Activated naive CD4-positive, alpha-beta T cell (primary cell): ENCODE data around the gene KLHL35.
"Not testable (repeated sequence)": the region's sequence is repeated elsewhere in the genome, so short reads cannot be mapped to it uniquely, and the experiment has no call there.

Experiments used
- DNase-seq, 4 experiments: peaks; one replicate each; lab custom pipeline; 2025; lab: John Stamatoyannopoulos, UW

The KLHL35 gene

DNA sequence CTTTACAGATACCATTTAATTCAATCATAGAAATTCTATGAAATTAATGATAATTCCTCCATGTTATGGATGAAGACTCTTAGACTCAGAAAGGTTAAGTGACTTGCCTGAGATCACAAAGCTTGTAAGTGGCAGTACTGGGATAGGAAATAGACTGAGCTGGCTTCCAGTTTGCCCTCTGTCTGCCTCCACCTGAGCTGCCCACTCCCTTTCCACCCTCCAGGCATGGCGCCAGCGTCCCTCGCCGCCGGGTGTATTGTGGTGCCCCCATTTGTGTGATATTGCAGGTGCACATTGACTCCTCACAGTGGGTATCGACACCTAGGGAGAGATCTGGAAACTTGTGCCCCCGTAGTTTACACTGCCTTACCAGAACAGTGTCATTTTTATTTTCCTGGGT is 43.1 kb downstream of the KLHL35 start:
- DNase-seq: no peak

DNA sequence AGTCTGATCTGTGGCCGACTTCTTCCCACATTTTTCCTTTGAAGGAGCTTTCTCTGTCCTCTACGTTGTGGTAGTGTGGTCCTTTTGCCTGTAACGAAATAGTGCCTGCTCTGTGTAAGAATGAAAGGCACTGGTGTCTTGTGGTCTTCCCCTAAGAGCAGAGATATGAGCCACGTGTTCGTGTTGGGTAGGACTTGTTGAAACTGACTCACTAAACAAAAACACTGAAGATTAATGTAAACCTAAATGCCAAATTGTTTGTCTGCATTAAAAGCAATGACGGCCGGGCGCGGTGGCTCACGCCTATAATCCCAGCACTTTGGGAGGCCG is 43.8 kb downstream of the KLHL35 start:
- no peak for DNase-seq

DNA sequence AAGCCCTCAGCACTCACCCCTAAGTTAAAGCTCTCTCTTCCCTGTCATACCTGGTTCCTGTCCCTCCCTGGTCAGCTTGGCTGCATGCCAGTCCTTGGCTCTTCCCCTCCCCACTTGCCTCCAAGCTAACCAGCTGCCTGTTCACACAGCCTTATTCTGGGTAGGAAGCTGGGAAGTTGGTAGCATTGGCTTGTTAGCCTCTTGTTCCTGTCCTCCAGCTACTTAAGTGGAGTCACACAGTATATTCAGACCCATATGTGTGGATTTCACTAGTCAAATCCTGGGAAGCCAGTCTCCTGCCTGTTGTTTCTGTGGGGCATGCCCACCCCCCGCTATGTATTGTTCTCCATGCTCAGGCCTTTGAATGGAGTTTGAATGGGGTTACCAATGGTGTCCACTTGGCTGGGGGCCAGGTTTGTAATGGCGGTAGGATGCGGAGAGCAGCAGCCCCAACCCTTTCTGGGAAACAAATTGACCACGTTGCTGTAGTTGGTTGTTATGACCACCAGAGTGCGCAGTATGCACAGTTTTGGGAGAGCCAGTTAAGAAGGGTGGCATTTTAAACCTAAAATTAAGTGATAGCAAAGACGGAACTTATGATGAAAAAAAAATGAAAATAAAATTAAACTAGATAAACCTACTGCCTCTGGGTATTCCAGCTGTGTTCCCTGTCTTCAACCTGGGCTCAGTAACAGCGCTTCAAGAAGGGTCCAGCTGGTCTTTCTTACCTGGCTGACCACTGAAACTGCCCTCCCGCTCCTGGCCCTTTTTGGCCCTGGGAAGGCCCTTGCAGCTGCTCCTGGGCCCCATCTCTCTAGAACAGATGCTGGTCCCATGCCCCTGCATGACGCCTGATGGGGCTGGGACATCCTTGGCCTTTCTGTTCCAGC is 44.4 kb downstream of the KLHL35 start:
- peak in 2 of 4 experiments; percentile 32 to 40 for DNase-seq

DNA sequence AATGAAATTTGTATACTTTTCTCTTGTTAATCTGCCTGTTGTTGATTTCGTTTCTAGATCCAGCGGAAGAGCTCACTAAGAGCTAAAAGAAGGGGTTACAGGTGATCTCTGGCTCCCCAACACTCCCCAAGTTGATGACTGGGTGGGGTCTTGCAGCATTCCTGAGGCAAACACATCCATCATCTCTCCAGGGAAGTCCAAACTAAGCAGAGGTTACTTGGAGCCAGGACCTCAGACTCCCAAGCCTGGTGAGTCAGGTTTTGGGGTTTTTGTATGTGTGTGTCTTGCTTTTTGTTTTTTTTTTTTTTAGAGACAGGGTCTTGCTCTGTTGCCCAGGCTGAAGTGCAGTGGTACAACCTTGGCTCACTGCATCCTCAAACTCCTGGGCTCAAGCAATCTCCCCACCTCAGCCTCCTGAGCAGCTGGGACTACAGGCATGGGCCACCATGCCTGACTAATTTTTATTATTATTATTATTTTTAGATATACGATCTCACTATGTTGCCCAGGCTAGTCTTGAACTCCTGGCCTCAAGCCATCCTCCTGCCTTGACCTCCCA is 45.2 kb downstream of the KLHL35 start:
- DNase-seq: no peak

DNA sequence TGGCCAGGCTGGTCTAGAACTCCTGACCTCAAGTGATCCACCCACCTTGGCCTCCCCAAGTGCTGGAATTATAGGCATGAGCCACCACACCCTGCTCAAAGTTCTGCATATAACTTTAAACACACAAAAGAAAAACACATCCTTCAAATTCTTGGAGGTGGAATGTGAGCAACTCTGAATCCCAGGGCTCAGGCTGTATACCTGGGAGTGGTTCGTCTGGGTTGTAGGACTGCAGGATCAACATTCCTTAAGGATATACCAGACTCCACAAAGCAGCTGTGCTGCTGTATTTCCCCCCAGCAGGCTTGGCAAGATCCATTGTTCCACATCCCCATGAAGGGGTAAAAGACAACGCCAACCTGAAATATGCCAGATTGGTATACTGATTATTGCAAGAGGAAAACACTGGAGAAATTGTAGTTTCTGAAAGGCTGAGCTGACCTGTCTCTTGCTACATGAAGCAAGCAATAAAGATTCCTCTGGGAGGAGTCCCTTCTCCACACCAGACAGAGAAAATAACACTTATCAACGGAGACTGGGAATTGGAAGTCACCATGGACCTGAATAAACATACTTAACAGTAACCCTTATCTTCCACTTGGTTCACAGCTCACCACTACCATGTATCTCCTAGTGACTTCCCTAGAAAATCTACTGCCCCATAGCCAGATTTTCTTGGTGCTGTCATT is 45.9 kb downstream of the KLHL35 start:
- DNase-seq: no peak

DNA sequence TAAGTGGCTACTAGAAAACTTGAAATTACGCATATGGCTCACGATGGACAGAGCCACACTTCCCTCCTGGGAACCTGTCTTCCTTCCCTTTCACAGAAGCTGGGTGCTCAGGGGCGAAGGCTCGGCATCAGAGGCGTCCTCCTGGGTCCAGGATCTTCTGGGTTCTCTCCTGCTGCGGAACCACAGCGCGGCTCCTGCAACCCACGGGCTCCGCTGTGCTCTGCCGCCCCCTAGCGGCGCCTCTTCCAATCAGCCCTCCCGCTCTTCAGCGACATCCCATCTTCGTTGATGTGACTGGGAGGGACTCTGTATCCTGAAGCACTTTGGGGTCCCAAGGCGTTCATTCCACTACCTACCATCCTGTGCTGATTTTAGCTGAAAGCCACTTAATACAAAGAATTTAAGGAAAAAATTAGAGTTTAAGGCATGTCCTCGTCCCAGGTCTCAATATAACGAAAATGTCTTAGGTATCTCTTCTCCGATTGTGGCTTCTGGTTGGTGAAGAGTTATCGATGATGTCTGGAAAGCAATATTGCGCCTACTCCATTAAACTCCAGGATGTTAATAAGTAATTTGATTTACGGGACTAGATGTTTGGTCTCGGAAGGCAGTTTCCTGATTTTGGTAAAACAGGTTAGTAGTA is 48.4 kb downstream of the KLHL35 start:
- peak; percentile 42 to 75 (median 62) for DNase-seq

DNA sequence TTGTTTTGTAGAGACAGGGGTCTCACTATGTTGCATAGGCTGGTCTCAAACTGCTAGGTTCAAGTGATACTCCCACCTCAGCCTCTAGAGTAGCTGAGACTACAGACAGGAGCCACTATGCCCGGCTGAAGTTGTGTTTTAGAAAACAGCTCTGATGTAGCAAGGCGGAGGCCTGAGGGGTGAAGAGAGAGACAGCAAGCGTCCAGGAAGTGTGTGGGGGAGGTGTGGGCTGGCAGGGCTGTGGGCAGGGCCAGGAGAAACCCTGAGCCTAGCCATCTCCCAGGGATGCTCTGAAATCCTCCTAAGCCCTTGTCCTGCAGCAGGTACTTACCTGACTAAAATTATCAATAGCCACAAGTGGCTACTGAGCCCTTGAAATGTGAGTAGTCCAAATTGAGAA is 49.8 kb downstream of the KLHL35 start:
- DNase-seq: peak in 2 of 4 experiments; percentile 9 to 21

DNA sequence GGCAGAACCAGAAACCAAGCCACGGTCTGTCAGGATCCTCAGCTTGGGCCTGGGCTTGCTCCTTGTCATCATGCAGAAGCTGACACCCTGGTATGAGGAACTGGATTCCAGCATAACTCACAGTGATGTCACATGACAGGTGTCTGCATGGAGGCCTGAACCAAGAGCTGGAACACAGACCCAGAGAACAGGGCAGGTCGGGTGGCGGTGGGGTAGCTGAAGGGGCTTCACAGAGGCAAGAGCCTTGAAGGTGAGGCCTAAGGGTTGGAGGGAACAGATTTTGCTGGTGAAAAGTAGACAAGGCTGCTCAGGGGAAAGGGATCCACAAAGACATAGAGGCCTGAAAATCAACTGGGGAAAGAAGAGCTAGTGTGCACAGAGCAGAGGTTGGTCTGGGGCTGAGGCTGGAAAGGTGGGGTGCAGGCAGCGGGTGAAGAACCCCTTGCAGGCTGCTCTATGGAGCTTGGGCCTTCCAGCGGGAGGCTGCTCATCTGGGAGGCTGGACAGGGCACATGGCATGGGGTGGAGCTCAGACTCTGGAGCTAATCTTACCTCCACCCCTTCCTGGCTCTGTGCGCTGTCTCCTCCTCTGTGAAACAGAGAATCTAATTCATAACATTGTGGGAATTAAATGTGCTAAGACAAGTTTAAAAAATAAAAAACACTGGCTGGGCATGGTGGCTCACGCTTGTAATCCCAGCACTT is 52.1 kb downstream of the KLHL35 start:
- DNase-seq: no peak

DNA sequence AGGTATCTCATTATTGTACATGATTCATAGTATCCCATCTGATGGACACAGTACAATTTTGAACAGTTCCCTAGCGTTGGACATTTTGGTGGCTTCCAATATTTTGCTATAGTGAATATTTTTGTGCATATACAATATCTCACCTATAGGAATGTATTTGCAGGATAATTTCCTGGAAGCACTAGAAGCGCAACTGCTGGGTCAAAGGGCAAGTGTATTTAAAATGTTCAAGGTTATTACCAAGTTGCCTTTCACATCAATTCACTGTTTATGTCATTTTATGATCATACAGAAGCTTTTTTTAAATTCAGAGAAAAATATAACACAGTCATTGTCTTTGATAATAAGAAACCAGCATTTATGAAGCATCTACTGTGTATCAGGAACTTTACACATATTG is 52.8 kb downstream of the KLHL35 start:
- DNase-seq: no peak

DNA sequence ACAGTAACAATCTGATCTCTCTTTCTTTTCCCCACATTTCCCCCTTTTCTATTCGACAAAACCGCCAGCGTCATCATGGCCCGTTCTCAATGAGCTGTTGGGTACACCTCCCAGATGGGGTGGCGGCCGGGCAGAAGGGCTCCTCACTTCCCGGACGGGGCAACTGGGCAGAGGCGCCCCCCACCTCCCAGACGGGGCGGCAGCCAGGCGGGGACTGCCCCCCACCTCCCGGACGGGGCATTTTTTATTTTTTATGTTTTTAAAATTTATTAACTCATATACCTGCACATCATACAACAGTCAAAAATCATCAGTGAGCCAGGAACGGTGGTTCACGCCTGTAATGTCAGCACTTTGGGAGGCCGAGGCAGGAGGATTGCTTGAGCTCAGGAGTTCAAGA is 54.2 kb downstream of the KLHL35 start:
- DNase-seq: not testable (repeated sequence)

DNA sequence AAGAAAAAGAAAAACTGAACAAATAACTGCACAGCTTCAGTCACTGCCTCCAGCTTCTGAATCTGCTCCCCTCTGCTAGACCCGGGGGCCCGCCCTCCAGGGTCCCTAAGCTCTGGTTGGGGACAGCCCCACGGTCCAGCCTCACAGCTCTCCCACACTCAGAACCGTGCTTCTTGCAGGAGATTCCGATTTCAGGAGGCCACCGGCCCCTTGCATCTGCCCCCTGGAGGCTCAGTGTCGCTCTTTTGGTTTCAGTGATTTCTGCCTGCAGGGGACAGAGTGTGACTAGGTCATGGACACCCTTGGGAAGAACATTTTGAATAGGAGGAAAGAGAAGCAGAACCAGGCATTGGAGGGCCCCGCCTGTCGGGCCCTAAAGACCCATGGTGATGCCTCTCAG is 56.8 kb downstream of the KLHL35 start:
- no peak for DNase-seq

DNA sequence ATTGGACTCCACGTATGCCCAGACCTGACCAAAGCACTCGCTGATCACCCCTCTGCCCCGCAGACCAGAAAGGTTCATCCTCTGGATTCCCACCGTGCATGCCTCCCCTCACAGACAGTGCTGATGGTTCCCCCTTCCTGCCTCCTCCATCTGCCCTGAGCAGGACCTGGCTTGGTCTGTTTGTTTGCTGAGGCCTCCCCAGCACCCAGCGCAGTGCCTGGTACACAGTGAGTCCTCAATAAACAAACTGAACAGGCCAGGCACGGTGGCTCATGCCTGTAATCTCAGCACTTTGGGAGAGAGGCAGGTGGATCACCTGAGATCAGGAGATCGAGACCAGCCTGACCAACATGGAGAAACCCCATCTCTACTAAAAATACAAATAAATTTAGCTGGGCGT is 57.4 kb downstream of the KLHL35 start:
- DNase-seq: no peak

DNA sequence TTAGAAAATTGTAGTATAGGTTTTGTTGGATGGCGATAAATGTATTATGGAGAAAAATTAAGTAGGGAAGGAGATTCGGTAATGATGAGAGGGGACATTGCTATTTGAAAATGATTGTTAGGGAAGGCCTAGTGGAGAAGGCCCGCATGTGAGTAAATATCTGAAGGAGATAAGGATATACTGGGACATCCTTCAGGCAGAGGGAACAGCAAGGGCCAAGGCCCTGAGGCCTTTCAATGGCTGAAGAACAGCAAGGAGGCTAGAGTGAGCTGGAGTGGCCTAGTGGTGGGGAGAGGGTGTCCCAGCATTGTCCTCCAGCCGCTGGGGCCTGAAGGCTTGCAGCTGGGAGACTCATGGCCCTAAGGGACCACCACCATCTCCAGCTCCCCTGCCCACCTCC is 58.4 kb downstream of the KLHL35 start:
- DNase-seq: no peak

DNA sequence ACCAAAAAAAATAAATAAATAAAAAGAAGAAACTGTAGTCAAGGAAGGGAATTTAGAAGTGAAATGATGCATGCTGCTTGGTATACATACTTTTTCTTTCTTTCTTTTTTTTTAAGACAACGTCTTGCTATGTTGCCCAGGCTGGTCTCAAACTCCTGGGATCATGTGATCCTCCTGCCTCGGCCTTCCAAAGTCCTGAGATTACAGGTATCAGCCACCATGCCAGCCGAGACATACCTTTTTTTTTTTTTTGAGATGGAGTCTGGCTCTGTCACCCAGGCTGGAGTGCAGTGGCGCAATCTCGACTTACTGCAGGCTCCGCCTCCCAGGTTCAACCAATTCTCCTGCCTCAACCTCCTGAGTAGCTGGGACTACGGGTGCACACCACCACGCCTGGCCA is 59.8 kb downstream of the KLHL35 start:
- DNase-seq: no peak
